GM19395 (cell line): Measurements from ENCODE around the gene COLEC11.
A peak's percentile ranks its signal among the peaks of the same experiment; 100 is the strongest.

Source experiments
- ATAC-seq: cut with Tn5 transposase; IDR thresholded peaks from one replicate; pipeline ENCODE4 v1.9.1; 2021; ENCODE audit warnings: mild to moderate bottlenecking, moderate library complexity; ENCODE audit not compliant: unreplicated experiment

Gene COLEC11

GRCh38 chr2:3637311-3637675 is 42.4 kb downstream of the COLEC11 start:
- ATAC-seq = no peak

GRCh38 chr2:3637692-3638455 is 43.0 kb downstream of the COLEC11 start:
- no peak for ATAC-seq

- ATAC-seq = no peak
Measured at GRCh38 chr2:3638456-3638810, 43.5 kb downstream of the COLEC11 start.

DNA sequence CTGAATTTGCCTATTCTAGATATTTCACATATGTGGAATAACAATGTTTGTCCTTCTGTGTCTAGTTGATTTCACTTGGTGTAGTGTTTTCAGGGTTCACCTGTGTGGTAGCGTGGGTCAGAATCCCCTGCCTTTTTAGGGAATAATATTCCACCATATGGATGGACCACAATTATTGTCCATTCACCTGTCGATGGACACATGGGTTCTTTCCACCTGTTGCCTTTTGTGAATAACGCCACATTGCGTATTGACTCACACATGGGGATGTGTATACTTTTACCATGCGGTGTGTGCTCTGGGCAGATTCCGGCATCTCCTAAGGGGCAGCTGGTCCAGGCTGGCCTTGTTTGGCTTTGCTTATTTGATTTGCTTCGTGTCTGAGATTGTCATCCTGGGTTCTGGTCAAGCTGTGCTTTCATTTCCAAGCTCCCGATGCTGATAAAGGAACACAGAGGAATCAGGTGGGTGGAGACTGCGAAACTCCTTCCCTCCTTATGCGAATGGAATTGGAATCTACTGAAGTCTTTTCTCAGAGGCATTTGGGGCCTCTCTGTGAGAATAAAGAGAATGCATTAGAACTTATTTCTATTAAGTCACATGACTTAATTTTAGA is 44.2 kb downstream of the COLEC11 start:
- ATAC-seq = no peak

- no peak for ATAC-seq
Measured at GRCh38 chr2:3639653-3640052, 44.7 kb downstream of the COLEC11 start.

- no peak for ATAC-seq
Measured at GRCh38 chr2:3641181-3641580, 46.3 kb downstream of the COLEC11 start.

DNA sequence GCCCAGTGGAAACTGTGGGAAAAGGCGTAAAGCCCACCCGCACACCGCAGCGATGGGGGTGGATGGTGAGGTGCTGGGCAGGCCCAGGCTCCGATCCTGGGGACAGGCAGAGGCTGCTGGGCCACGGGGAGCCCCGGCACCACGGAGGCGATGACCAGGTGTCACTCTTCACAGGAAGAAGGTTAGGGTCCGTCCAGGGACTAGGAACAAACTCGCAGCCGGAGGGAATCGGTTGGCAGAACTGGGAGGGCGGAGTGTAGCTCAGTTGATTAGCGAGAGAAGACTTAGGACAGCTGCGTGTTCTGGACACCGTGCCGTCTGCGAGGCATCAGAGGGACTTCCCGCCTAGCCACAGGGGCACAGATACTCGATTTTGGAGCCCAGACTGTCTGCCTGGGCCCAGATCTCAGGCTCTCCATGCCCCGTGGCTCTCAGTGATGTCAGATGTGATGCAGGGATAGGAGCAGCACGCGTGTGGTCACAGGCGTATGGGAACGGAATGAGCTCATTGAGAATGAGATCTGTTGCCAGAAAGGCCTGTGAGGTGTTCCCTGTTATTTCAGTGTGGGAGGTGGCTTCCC is 47.0 kb downstream of the COLEC11 start:
- ATAC-seq = no peak

- ATAC-seq = no peak
Measured at GRCh38 chr2:3642521-3643215, 47.8 kb downstream of the COLEC11 start.

DNA sequence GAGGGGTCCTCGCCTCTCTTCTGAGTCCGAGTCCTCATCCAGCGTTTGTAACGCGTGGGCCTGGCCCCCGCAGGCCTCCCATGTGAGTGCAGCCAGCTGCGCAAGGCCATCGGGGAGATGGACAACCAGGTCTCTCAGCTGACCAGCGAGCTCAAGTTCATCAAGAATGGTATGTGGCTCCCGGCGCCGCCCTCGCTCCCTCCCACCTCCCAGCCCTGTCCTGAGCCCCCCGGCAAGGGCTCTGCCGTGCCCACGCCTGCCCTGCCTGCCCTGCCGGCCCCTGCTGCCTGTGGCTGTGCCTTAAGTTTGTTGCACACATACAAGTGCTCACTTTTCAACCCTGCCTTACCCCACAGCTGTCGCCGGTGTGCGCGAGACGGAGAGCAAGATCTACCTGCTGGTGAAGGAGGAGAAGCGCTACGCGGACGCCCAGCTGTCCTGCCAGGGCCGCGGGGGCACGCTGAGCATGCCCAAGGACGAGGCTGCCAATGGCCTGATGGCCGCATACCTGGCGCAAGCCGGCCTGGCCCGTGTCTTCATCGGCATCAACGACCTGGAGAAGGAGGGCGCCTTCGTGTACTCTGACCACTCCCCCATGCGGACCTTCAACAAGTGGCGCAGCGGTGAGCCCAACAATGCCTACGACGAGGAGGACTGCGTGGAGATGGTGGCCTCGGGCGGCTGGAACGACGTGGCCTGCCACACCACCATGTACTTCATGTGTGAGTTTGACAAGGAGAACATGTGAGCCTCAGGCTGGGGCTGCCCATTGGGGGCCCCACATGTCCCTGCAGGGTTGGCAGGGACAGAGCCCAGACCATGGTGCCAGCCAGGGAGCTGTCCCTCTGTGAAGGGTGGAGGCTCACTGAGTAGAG is 48.7 kb downstream of the COLEC11 start:
- ATAC-seq = no peak

- ATAC-seq = peak; percentile 82
Measured at GRCh38 chr2:3644246-3644525, 49.3 kb downstream of the COLEC11 start.

GRCh38 chr2:3644891-3645605 is 50.1 kb downstream of the COLEC11 start:
- no peak for ATAC-seq

GRCh38 chr2:3645745-3646389 is 51.0 kb downstream of the COLEC11 start:
- no peak for ATAC-seq

- no peak for ATAC-seq
Measured at GRCh38 chr2:3646446-3646845, 51.5 kb downstream of the COLEC11 start.

GRCh38 chr2:3647246-3647645 is 52.3 kb downstream of the COLEC11 start:
- no peak for ATAC-seq

DNA sequence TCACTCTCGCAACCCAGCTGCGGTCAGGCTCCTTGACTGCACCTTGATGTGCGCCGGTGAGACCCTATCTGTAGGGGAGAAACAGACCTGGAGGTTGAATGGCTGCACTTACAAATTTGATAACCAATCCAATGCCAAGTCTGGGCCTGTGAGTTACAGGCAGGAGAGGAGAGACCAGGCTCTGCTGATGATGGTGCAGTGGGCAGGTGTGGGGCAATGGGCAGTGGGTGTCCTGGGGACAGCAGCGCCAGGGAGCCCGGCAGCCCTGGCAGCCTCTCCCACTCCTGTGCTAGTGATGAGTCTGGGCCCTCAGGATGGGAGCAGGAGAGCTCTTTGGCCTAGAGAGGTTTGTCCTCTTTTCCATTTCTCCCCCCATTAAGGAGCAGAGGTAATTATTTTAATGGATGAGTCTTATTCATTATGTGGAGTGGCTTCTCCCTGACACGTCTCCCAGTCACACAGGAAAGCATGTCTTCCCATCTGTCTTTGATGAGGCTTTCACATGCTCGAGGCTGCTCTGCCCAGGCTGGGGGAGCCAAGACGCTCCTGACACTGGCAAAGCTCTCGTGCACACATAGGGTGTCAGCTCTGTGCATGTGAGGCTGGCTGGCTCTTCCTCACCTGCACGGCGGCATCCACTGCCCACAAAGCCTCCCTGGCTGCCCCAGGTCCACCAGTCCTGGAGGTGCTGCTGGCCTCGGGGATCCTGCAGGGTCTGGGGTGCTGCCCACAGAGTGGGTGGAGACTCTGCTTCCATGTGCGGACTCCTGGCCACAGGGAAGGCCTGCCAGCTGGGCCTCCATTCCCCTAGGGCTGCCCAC is 53.1 kb downstream of the COLEC11 start:
- no peak for ATAC-seq

- ATAC-seq = no peak
Measured at GRCh38 chr2:3648652-3649177, 53.8 kb downstream of the COLEC11 start.

- ATAC-seq = no peak
Measured at GRCh38 chr2:3649581-3649980, 54.7 kb downstream of the COLEC11 start.

DNA sequence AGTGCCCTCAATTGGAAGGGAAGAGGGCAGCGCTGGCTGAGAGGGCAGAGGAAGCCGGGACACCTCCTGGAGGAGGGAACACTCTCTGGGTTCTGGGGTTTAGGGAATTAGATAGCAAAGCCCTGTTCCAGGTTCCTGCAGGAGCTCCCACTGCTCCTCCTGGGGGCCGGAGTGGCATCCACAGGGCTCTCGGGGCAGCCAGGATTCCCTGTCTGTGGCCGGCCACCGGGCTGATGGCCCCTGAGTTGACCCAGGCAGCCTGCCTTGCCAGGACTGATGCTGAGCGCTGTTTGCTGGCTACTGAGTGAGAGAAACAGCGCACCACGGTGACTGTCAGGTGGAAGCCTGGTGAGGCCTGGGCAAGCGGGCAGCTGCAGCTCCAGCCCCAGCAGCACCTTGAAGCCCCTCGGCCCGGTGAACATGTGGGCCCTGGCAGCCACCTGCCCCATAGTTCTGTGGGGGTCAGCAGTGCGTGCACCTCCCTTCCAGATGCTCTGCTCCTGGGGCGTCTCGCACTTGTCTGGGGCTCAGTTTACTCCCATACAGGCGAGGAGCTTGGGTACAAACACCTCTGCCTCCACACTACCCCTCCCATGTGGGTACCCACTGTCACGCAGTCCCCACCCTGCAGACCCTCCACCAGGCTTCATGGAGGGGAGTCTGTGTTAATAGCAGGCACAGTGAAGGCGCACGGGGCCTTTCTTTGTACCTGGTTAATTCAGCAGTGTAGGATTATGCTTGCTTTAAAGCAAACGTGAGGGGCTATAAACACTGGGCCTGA is 55.4 kb downstream of the COLEC11 start:
- no peak for ATAC-seq
